ENCODE measurements around the gene NPW.
A peak's percentile ranks its signal among the peaks of the same experiment; 100 is the strongest.

NPW gene

GRCh38 chr16:2054543-2055245, 35.1 kb downstream of the NPW start:
- DNase-seq = peak; percentile 96

GRCh38 chr16:2056077-2056476, 36.5 kb downstream of the NPW start:
- peak; percentile 41 for DNase-seq

GRCh38 chr16:2056681-2057407, 37.3 kb downstream of the NPW start:
- peak; percentile 69 for DNase-seq

- DNase-seq = no peak
Measured at GRCh38 chr16:2057438-2057837, 37.9 kb downstream of the NPW start.

- no peak for DNase-seq
Measured at GRCh38 chr16:2058420-2058819, 38.8 kb downstream of the NPW start.

- DNase-seq = no peak
Measured at GRCh38 chr16:2058872-2059271, 39.3 kb downstream of the NPW start.

- DNase-seq = no peak
Measured at GRCh38 chr16:2060346-2060745, 40.8 kb downstream of the NPW start.

- no peak for DNase-seq
Measured at GRCh38 chr16:2061023-2061422, 41.4 kb downstream of the NPW start.

GRCh38 chr16:2061526-2061925, 41.9 kb downstream of the NPW start:
- DNase-seq = no peak

GRCh38 chr16:2062801-2063200, 43.2 kb downstream of the NPW start:
- DNase-seq = no peak

GRCh38 chr16:2063861-2064260, 44.3 kb downstream of the NPW start:
- no peak for DNase-seq

GRCh38 chr16:2064368-2064945, 44.9 kb downstream of the NPW start:
- DNase-seq = no peak

GRCh38 chr16:2066139-2066538, 46.6 kb downstream of the NPW start:
- DNase-seq = no peak

Measured in DMS53 (cell line).